GM12873 (cell line): ENCODE measurements around the gene FEM1B.

Source experiments
- TF ChIP-seq, protein P1 (sequence below): IDR thresholded peaks from 2 replicates; pipeline ENCODE4 v1.5.1; 2012; ENCODE audit warnings: low read depth, mild to moderate bottlenecking, moderate library complexity, low read length, control low read depth; ENCODE audit not compliant: insufficient read depth; ENCODE audit errors: missing control alignments

The FEM1B gene

GRCh38 chr15:68322796-68323195 is 45.3 kb downstream of the FEM1B start:
- TF ChIP-seq, protein P1, sequence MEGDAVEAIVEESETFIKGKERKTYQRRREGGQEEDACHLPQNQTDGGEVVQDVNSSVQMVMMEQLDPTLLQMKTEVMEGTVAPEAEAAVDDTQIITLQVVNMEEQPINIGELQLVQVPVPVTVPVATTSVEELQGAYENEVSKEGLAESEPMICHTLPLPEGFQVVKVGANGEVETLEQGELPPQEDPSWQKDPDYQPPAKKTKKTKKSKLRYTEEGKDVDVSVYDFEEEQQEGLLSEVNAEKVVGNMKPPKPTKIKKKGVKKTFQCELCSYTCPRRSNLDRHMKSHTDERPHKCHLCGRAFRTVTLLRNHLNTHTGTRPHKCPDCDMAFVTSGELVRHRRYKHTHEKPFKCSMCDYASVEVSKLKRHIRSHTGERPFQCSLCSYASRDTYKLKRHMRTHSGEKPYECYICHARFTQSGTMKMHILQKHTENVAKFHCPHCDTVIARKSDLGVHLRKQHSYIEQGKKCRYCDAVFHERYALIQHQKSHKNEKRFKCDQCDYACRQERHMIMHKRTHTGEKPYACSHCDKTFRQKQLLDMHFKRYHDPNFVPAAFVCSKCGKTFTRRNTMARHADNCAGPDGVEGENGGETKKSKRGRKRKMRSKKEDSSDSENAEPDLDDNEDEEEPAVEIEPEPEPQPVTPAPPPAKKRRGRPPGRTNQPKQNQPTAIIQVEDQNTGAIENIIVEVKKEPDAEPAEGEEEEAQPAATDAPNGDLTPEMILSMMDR: no peak

GRCh38 chr15:68325726-68326125 is 48.2 kb downstream of the FEM1B start:
- TF ChIP-seq, protein P1: no peak

DNA sequence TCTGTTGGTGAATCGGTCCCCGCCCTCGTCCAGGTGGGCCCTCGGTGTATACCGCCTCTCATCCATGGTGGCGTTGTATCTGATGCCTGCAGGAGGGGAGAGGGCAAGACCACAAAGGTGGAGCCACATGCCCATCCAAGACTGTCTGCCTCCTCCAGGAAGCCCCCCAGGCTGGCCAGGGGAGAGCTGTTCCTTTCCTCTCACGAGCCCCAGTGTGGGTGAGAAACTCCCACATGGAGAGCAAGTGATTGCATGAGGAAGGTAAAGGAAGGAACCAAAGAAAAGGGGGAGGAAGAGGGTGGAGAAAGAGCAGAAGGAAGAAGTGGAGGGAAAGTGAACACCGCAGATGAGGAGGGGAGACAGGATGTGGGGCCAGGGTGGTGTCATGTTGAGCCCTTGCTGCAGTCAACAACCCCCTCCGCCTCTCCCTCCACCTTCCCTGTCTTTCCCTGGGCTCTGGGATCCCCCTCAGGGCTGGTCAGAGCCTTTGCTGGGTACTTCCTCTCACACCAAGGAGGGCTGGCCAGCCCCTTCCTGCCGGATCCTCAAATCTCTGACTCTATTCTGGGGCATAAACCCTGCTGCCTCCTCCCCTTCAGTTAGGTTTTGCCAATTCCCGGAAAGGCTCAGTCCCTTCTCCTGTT is 49.3 kb downstream of the FEM1B start:
- TF ChIP-seq, protein P1: no peak

- TF ChIP-seq, protein P1: no peak
These were observed 50.9 kb downstream of the FEM1B start for GRCh38 chr15:68328443-68328842.

- TF ChIP-seq, protein P1: no peak
These were observed 51.4 kb downstream of the FEM1B start for GRCh38 chr15:68328964-68329363.

DNA sequence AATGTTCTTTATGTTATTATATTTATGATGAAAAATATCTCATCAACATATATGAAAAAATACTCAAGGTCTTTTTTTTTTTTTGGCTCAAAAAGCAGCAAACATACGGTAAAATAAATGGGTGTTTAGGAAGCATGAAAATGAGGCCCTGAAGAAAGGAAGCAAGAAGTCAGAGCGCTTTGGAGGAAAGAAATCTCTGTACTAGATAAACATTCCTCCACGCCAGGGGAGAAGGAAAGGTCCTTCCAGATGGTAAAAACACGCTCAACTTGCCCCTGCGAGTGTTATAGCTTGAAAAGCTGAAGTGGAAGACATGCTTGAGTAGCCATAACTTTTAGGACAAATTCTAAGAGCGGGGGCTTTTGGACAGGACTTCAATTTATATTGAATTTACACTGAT is 52.9 kb downstream of the FEM1B start:
- TF ChIP-seq, protein P1: no peak

GRCh38 chr15:68330901-68331300 is 53.4 kb downstream of the FEM1B start:
- TF ChIP-seq, protein P1: no peak

- TF ChIP-seq, protein P1: no peak
These were observed 54.7 kb downstream of the FEM1B start for GRCh38 chr15:68332266-68332665.
